Natural killer cell (primary cell): ENCODE measurements around the gene COL4A1. TPM values are rescaled to one million over a fixed set of nuclear protein-coding genes. Genes with fewer than 3 reads are reported as not detected.

Experiments
- ATAC-seq, 3 donors: fragments of 150-1000 bp in 2 of 3; fragments of 200-7000 bp in 1 of 3; cut with Tn5 transposase; 1 replicate in 1 of 3; 2 replicates in 2 of 3; pipeline ENCODE4 v1.10.0; 2021; ENCODE audit warnings: mild to moderate bottlenecking in 2 of 3, moderate library complexity in 2 of 3
- DNase-seq, 2 donors: peaks; one replicate each; pipeline versions ENCODE4 v3.0.0 to v3.0.0-alpha.2; 2013 to 2021; ENCODE audit warnings: mixed read lengths in 1 of 2
- H3K27ac ChIP-seq: one replicate; pipeline ENCODE4 v1.5.1; 2013; ENCODE audit warnings: mild to moderate bottlenecking, low read length
- H3K27me3 ChIP-seq: one replicate; pipeline ENCODE4 v1.6.1; 2013; ENCODE audit warnings: low read length; ENCODE audit not compliant: control insufficient read depth, insufficient read depth
- H3K36me3 ChIP-seq: one replicate; pipeline ENCODE4 v1.6.1; 2013; ENCODE audit warnings: low read length; ENCODE audit not compliant: control insufficient read depth, insufficient read depth
- H3K4me1 ChIP-seq: one replicate; pipeline ENCODE4 v1.6.1; 2013; ENCODE audit warnings: low read length; ENCODE audit not compliant: control insufficient read depth, insufficient read depth
- H3K4me3 ChIP-seq: one replicate; pipeline ENCODE4 v1.5.1; 2013; ENCODE audit warnings: low read length
- H3K9me3 ChIP-seq: one replicate; pipeline ENCODE4 v1.6.1; 2013; ENCODE audit warnings: low read length; ENCODE audit not compliant: control insufficient read depth, insufficient read depth
- H3K27ac Mint-ChIP-seq, 2 donors: one replicate each; pipeline ENCODE4 v1.8.0; 2022; ENCODE audit warnings: mild to moderate bottlenecking in 2 of 2, mixed read lengths in 2 of 2, moderate library complexity in 1 of 2
- H3K27me3 Mint-ChIP-seq, 2 donors: one replicate each; pipeline ENCODE4 v1.8.0; 2022; ENCODE audit warnings: low read depth in 2 of 2, mixed read lengths in 2 of 2
- H3K36me3 Mint-ChIP-seq: one replicate; pipeline ENCODE4 v1.8.0; 2022; ENCODE audit warnings: mixed read lengths
- H3K4me1 Mint-ChIP-seq, 2 donors: one replicate each; pipeline ENCODE4 v1.8.0; 2022; ENCODE audit warnings: mixed read lengths in 2 of 2
- H3K4me3 Mint-ChIP-seq: one replicate; pipeline ENCODE4 v1.8.0; 2022; ENCODE audit warnings: mild to moderate bottlenecking, moderate library complexity, mixed read lengths
- H3K9me3 Mint-ChIP-seq, 2 donors: one replicate each; pipeline ENCODE4 v1.8.0; 2022; ENCODE audit warnings: mixed read lengths in 2 of 2
- CTCF ChIP-seq: fragments of 200-600 bp; IDR thresholded peaks from one replicate; pipeline ENCODE4 v1.8.0; 2022; ENCODE audit warnings: antibody characterized with exemption
- WGBS: methylation state at CpG from one replicate; pipeline ENCODE4 v1.1.7; 2013; ENCODE audit warnings: missing lambda C conversion rate; ENCODE audit not compliant: insufficient coverage; 5-methylcytosine and 5-hydroxymethylcytosine counted together
- intact Hi-C: fragments of 100-400 bp; cut with micrococcal nuclease; formaldehyde crosslinking; loops from one replicate; pipeline ENCODE4 v1.14.2; 2022
- total RNA-seq, 4 donors: library from RNA; stranded (reverse); fragments of 120-200 nt in 1 of 4; gene quantifications; one replicate each; pipeline versions ENCODE4 v1.2.3 to v1.2.4, GENCODE V29; 2013 to 2022

Gene COL4A1
- total RNA-seq, 3 donors from 2014 or later (not counting 1 experiment from before 2014, with no cell fraction given): not detected

- DNase-seq: no peak
- H3K9me3 ChIP-seq: no peaks in the 10 kb centered on the region
- no peaks in the 10 kb centered on the region for H3K9me3 Mint-ChIP-seq
- no peak for TF ChIP-seq CTCF
- H3K4me3 ChIP-seq: no peak overlapping the region
- no peaks in the 10 kb centered on the region for H3K36me3 ChIP-seq
- intact Hi-C loops: no loop called here
- WGBS: 78% methylated on average over 3 of the region's 3 CpGs
- no peaks in the 10 kb centered on the region for H3K36me3 Mint-ChIP-seq
- no peak for ATAC-seq
- peaks cover 7 to 40% of the 10 kb centered on the region in 2 donors for H3K27me3 Mint-ChIP-seq
- no peak overlapping the region for H3K27ac ChIP-seq
- H3K4me1 ChIP-seq: no peaks in the 10 kb centered on the region
- no peaks in the 10 kb centered on the region for H3K27me3 ChIP-seq
- H3K27ac Mint-ChIP-seq: no peak overlapping the region
- H3K4me1 Mint-ChIP-seq: no peaks in the 10 kb centered on the region
- H3K4me3 Mint-ChIP-seq: no peak overlapping the region
Measured at GRCh38 chr13:110130431-110130830, 176.5 kb downstream of the COL4A1 start.

- H3K4me1 Mint-ChIP-seq: no peaks in the 10 kb centered on the region
- ATAC-seq (no peak), DNase-seq (no peak)
- Histone ChIP-seq H3K4me3 (no peak overlapping the region), H3K9me3 (no peaks in the 10 kb centered on the region), H3K4me1 (no peaks in the 10 kb centered on the region), H3K36me3 (no peaks in the 10 kb centered on the region), H3K27me3 (no peaks in the 10 kb centered on the region), H3K27ac (no peak overlapping the region)
- H3K36me3 Mint-ChIP-seq: no peaks in the 10 kb centered on the region
- H3K9me3 Mint-ChIP-seq: no peaks in the 10 kb centered on the region
- intact Hi-C loops: no loop called here
- H3K27ac Mint-ChIP-seq: no peak overlapping the region
- TF ChIP-seq CTCF: no peak
- H3K4me3 Mint-ChIP-seq: no peak overlapping the region
- WGBS: 83% methylated on average over 12 of the region's 14 CpGs
- H3K27me3 Mint-ChIP-seq: peaks cover 7 to 47% of the 10 kb centered on the region in 2 donors
Measured at GRCh38 chr13:110129539-110130186, 177.3 kb downstream of the COL4A1 start.

GRCh38 chr13:110129076-110129475 is 177.9 kb downstream of the COL4A1 start:
- H3K9me3 Mint-ChIP-seq: no peaks in the 10 kb centered on the region
- intact Hi-C loops: no loop called here

More at GRCh38 chr13:110129076-110129475, 177.9 kb downstream of the COL4A1 start:
- Mint-ChIP-seq H3K27ac (no peak overlapping the region), H3K4me1 (no peaks in the 10 kb centered on the region), H3K4me3 (no peak overlapping the region), H3K36me3 (no peaks in the 10 kb centered on the region), H3K27me3 (peaks cover 7 to 53% of the 10 kb centered on the region in 2 donors)
- ATAC-seq: no peak
- H3K27me3 ChIP-seq: no peaks in the 10 kb centered on the region
- no peak overlapping the region for H3K4me3 ChIP-seq
- no peak for DNase-seq
- no peaks in the 10 kb centered on the region for H3K36me3 ChIP-seq
- 94% methylated on average over 17 of the region's 17 CpGs for WGBS
- H3K27ac ChIP-seq: no peak overlapping the region
- no peak for TF ChIP-seq CTCF
- H3K9me3 ChIP-seq: no peaks in the 10 kb centered on the region
- H3K4me1 ChIP-seq: no peaks in the 10 kb centered on the region
